ENCODE results near the gene FAM120A. TPM values are rescaled to one million over a fixed set of nuclear protein-coding genes. Genes with fewer than 3 reads are reported as not detected.
A peak's percentile ranks its signal among the peaks of the same experiment; 100 is the strongest.
"Not testable (repeated sequence)": the region's sequence is repeated elsewhere in the genome, so short reads cannot be mapped to it uniquely, and the experiment has no call there.

Gene FAM120A
- total RNA-seq, 1 donor from 2014 or later: 59.3 TPM

- H3K9me3 Mint-ChIP-seq (ENCODE audit: low read depth): no peaks in the 10 kb centered on the region
- H3K27me3 Mint-ChIP-seq: no peaks in the 10 kb centered on the region
- H3K36me3 Mint-ChIP-seq (ENCODE audit: insufficient read depth): no peaks in the 10 kb centered on the region
- H3K4me1 Mint-ChIP-seq (ENCODE audit: low read depth): no peaks in the 10 kb centered on the region
- no peak overlapping the region for H3K4me3 Mint-ChIP-seq (ENCODE audit: low read depth)
- no peak overlapping the region for H3K27ac Mint-ChIP-seq
- no peak for DNase-seq (ENCODE audit: low spot score, unreplicated experiment)
- no peak for TF ChIP-seq CTCF (IDR thresholded peaks at IDR 0.05; ENCODE audit: unreplicated experiment)
These were observed 13.5 kb upstream of the FAM120A start for GRCh38 chr9:93437996-93438395.

- H3K36me3 Mint-ChIP-seq (ENCODE audit: insufficient read depth); H3K4me1 Mint-ChIP-seq (ENCODE audit: low read depth); H3K4me3 Mint-ChIP-seq (ENCODE audit: low read depth); H3K9me3 Mint-ChIP-seq (ENCODE audit: low read depth); H3K27me3 Mint-ChIP-seq; H3K27ac Mint-ChIP-seq; DNase-seq (ENCODE audit: low spot score, unreplicated experiment): not testable (repeated sequence)
These were observed 12.2 kb upstream of the FAM120A start for GRCh38 chr9:93439301-93439700.

GRCh38 chr9:93440896-93441580, 10.4 kb upstream of the FAM120A start:
- Mint-ChIP-seq H3K9me3 (ENCODE audit: low read depth) (no peaks in the 10 kb centered on the region), H3K27ac (no peak overlapping the region), H3K36me3 (ENCODE audit: insufficient read depth) (peaks cover 4% of the 10 kb centered on the region), H3K27me3 (no peaks in the 10 kb centered on the region), H3K4me3 (ENCODE audit: low read depth) (no peak overlapping the region), H3K4me1 (ENCODE audit: low read depth) (peaks cover 2% of the 10 kb centered on the region)
- no peak for DNase-seq (ENCODE audit: low spot score, unreplicated experiment)
- TF ChIP-seq CTCF (IDR thresholded peaks at IDR 0.05; ENCODE audit: unreplicated experiment): no peak

- Mint-ChIP-seq H3K9me3 (ENCODE audit: low read depth) (no peaks in the 10 kb centered on the region), H3K36me3 (ENCODE audit: insufficient read depth) (peaks cover 18% of the 10 kb centered on the region), H3K4me1 (ENCODE audit: low read depth) (peaks cover 13% of the 10 kb centered on the region), H3K27ac (peak overlapping the region; percentile 71), H3K4me3 (ENCODE audit: low read depth) (no peak overlapping the region), H3K27me3 (no peaks in the 10 kb centered on the region)
- TF ChIP-seq CTCF (IDR thresholded peaks at IDR 0.05; ENCODE audit: unreplicated experiment): no peak
- DNase-seq (ENCODE audit: low spot score, unreplicated experiment): no peak
These were observed 5.4 kb upstream of the FAM120A start for GRCh38 chr9:93446073-93446472.

GRCh38 chr9:93447655-93448054, 3.8 kb upstream of the FAM120A start:
- no peak for TF ChIP-seq CTCF (IDR thresholded peaks at IDR 0.05; ENCODE audit: unreplicated experiment)
- peaks cover 13% of the 10 kb centered on the region for H3K4me1 Mint-ChIP-seq (ENCODE audit: low read depth)

More at GRCh38 chr9:93447655-93448054, 3.8 kb upstream of the FAM120A start:
- Mint-ChIP-seq H3K27me3 (no peaks in the 10 kb centered on the region), H3K36me3 (ENCODE audit: insufficient read depth) (peaks cover 18% of the 10 kb centered on the region), H3K4me3 (ENCODE audit: low read depth) (no peak overlapping the region), H3K9me3 (ENCODE audit: low read depth) (no peaks in the 10 kb centered on the region), H3K27ac (no peak overlapping the region)
- no peak for DNase-seq (ENCODE audit: low spot score, unreplicated experiment)

All from progenitor cell of endocrine pancreas (in vitro differentiated cells).